ENCODE data around the gene RAI1.

Gene RAI1

GRCh38 chr17:17786998-17787397 is 105.7 kb downstream of the RAI1 start:
- DNase-seq (ENCODE audit: low spot score), result no peak

GRCh38 chr17:17787568-17787967 is 106.3 kb downstream of the RAI1 start:
- DNase-seq (ENCODE audit: low spot score), result no peak

- DNase-seq (ENCODE audit: low spot score), result no peak
These were observed 107.7 kb downstream of the RAI1 start for GRCh38 chr17:17788967-17789366.

- no peak for DNase-seq (ENCODE audit: low spot score)
These were observed 108.2 kb downstream of the RAI1 start for GRCh38 chr17:17789410-17789809.

GRCh38 chr17:17789828-17790636 is 108.8 kb downstream of the RAI1 start:
- no peak for DNase-seq (ENCODE audit: low spot score)

GRCh38 chr17:17790637-17791464 is 109.6 kb downstream of the RAI1 start:
- DNase-seq (ENCODE audit: low spot score), result no peak

- DNase-seq (ENCODE audit: low spot score), result no peak
These were observed 110.8 kb downstream of the RAI1 start for GRCh38 chr17:17792037-17792550.

GRCh38 chr17:17792551-17793377 is 111.5 kb downstream of the RAI1 start:
- DNase-seq (ENCODE audit: low spot score), result no peak

GRCh38 chr17:17793378-17794214 is 112.3 kb downstream of the RAI1 start:
- DNase-seq (ENCODE audit: low spot score), result no peak

- DNase-seq (ENCODE audit: low spot score), result no peak
These were observed 113.1 kb downstream of the RAI1 start for GRCh38 chr17:17794382-17794781.

- DNase-seq (ENCODE audit: low spot score), result no peak
These were observed 114.0 kb downstream of the RAI1 start for GRCh38 chr17:17795296-17795695.

- DNase-seq (ENCODE audit: low spot score), result no peak
These were observed 114.9 kb downstream of the RAI1 start for GRCh38 chr17:17795946-17796786.

- no peak for DNase-seq (ENCODE audit: low spot score)
These were observed 115.5 kb downstream of the RAI1 start for GRCh38 chr17:17796787-17797061.

- DNase-seq (ENCODE audit: low spot score), result no peak
These were observed 116.0 kb downstream of the RAI1 start for GRCh38 chr17:17797119-17797809.

- DNase-seq (ENCODE audit: low spot score), result no peak
These were observed 116.8 kb downstream of the RAI1 start for GRCh38 chr17:17798010-17798556.

- DNase-seq (ENCODE audit: low spot score), result no peak
These were observed 117.5 kb downstream of the RAI1 start for GRCh38 chr17:17798573-17799255.

- no peak for DNase-seq (ENCODE audit: low spot score)
These were observed 119.3 kb downstream of the RAI1 start for GRCh38 chr17:17800504-17801021.

- no peak for DNase-seq (ENCODE audit: low spot score)
These were observed 120.7 kb downstream of the RAI1 start for GRCh38 chr17:17801800-17802481.
